ENCODE data around the gene B3GNT2.
"Not testable (repeated sequence)": the region's sequence is repeated elsewhere in the genome, so short reads cannot be mapped to it uniquely, and the experiment has no call there.

Gene B3GNT2

GRCh38 chr2:62195421-62196277, at the start of gene B3GNT2:
B3GNT2 (plus strand) TSS chr2:62196115; CDS start chr2:62222221, 26,106 bp downstream.
- in situ Hi-C loops (cut with MboI; ENCODE audit: low sequenced_read_pairs): no loop called here

GRCh38 chr2:62146790-62147189, 49.1 kb upstream of the B3GNT2 start:
- in situ Hi-C loops (cut with MboI; ENCODE audit: low sequenced_read_pairs): not testable (repeated sequence)

- in situ Hi-C loops (cut with MboI; ENCODE audit: low sequenced_read_pairs): no loop called here
Measured at GRCh38 chr2:62147610-62148301, 48.2 kb upstream of the B3GNT2 start.

- in situ Hi-C loops (cut with MboI; ENCODE audit: low sequenced_read_pairs): no loop called here
Measured at GRCh38 chr2:62149708-62150107, 46.2 kb upstream of the B3GNT2 start.

- in situ Hi-C loops (cut with MboI; ENCODE audit: low sequenced_read_pairs): no loop called here
Measured at GRCh38 chr2:62150597-62151305, 45.2 kb upstream of the B3GNT2 start.

GRCh38 chr2:62151306-62151638, 44.6 kb upstream of the B3GNT2 start:
- in situ Hi-C loops (cut with MboI; ENCODE audit: low sequenced_read_pairs): no loop called here

GRCh38 chr2:62152000-62152399, 43.9 kb upstream of the B3GNT2 start:
- in situ Hi-C loops (cut with MboI; ENCODE audit: low sequenced_read_pairs): no loop called here

- in situ Hi-C loops (cut with MboI; ENCODE audit: low sequenced_read_pairs): no loop called here
Measured at GRCh38 chr2:62156861-62157496, 38.9 kb upstream of the B3GNT2 start.

- in situ Hi-C loops (cut with MboI; ENCODE audit: low sequenced_read_pairs): no loop called here
Measured at GRCh38 chr2:62158444-62159121, 37.3 kb upstream of the B3GNT2 start.

GRCh38 chr2:62160691-62161090, 35.2 kb upstream of the B3GNT2 start:
- in situ Hi-C loops (cut with MboI; ENCODE audit: low sequenced_read_pairs): not testable (repeated sequence)

GRCh38 chr2:62163106-62163831, 32.6 kb upstream of the B3GNT2 start:
- in situ Hi-C loops (cut with MboI; ENCODE audit: low sequenced_read_pairs): no loop called here

GRCh38 chr2:62163834-62164233, 32.1 kb upstream of the B3GNT2 start:
- in situ Hi-C loops (cut with MboI; ENCODE audit: low sequenced_read_pairs): no loop called here

- in situ Hi-C loops (cut with MboI; ENCODE audit: low sequenced_read_pairs): no loop called here
Measured at GRCh38 chr2:62175728-62176127, 20.2 kb upstream of the B3GNT2 start.

GRCh38 chr2:62176801-62177200, 19.1 kb upstream of the B3GNT2 start:
- in situ Hi-C loops (cut with MboI; ENCODE audit: low sequenced_read_pairs): no loop called here

- in situ Hi-C loops (cut with MboI; ENCODE audit: low sequenced_read_pairs): no loop called here
Measured at GRCh38 chr2:62177392-62178049, 18.4 kb upstream of the B3GNT2 start.

- in situ Hi-C loops (cut with MboI; ENCODE audit: low sequenced_read_pairs): no loop called here
Measured at GRCh38 chr2:62178741-62179271, 17.1 kb upstream of the B3GNT2 start.

- in situ Hi-C loops (cut with MboI; ENCODE audit: low sequenced_read_pairs): no loop called here
Measured at GRCh38 chr2:62180975-62181374, 14.9 kb upstream of the B3GNT2 start.

GRCh38 chr2:62181843-62182242, 14.1 kb upstream of the B3GNT2 start:
- in situ Hi-C loops (cut with MboI; ENCODE audit: low sequenced_read_pairs): no loop called here
